Activated CD4-positive, alpha-beta T cell treated with anti-CD3 and anti-CD28 coated beads, Interleukin-10, Interleukin-2, amounts not matched to agents 100 ng/mL and 50 ng/mL, durations not matched to agents 16 hours and 8 hours (primary cell): Measurements from ENCODE around the gene TWF2.
A peak's percentile ranks its signal among the peaks of the same experiment; 100 is the strongest.
"Not testable (repeated sequence)": the region's sequence is repeated elsewhere in the genome, so short reads cannot be mapped to it uniquely, and the experiment has no call there.

Experiments used
- DNase-seq: peaks from one replicate; pipeline ENCODE4 v3.0.0-alpha.2; 2020

Gene TWF2

GRCh38 chr3:52238761-52239701 is at the start of gene TWF2:
Gene TWF2, minus strand, starts transcription at chr3:52239158. Its CDS starts 142 bp downstream, at chr3:52239016.
- DNase-seq = peak; percentile 91

DNA sequence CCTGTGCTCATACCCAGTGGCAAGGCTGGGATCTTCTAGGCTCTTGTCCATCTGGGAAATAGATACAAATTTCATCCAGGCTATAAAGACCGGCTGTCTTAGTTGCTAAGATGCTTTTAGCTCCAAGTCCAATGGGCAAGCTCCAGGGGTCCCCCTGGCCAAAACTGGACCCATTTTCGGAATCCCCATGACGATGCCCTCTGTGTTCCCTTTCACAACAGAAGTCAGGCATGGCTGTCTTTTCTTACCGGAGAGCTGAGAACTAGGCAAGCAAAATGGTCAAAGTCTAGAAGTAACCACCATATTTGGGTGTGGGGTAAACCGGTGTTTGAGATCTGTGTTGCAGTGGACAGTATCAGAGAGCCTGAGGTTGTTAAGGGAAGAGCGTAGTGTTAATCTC is 49.7 kb upstream of the TWF2 start:
- DNase-seq = no peak

DNA sequence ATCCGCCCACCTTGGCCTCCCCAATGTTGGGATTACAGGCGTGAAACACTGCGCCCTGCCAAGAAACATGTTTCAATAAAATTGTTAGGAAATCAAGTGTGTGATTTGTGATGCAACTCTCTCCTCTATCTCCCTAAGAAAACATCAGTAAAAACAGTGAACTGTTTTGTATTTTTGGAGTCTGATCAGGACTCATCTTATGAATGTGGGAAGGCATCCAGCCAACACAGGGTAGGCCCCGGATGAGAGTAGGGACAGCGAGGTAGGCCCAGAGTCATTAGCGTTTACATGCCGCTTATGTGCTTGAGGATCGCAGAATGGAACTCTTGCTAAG is 47.8 kb upstream of the TWF2 start:
- DNase-seq = no peak

DNA sequence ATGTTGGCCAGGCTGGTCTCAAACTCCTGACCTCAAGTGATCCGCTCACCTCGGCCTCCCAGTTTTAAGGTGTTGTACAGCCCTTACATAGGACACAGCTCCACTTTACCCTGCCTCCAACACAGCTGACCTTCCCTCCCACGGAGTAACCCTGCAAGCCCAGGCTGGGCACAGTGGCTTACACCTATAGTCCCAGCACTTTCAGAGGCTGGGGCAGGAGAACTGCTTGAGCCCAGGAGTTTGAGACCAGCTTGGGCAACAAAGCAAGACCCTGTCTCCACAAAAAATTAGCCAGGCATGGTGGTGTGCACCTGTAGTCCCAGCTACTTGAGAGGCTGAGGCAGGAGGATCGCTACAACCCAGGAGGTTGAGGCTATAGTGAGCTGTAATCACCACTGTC is 45.1 kb upstream of the TWF2 start:
- DNase-seq = not testable (repeated sequence)

DNA sequence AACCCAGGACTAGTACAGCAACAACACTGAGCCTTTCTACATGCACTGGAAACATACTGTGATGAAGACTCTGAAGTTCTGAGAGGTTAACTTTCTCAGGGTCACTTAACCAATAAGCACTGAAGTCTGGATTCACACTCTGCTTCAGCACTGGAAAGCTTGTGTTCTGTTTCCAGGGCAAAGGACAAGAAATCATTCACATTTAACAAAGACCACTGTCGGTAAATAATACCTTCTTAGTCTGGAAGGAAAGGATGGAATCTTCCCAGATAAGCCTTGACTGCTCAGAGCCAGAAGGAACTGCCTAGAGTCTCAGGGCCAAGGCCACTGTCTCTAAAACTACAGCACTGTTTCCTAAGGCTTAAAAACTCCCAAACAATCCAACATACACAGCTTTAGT is 44.3 kb upstream of the TWF2 start:
- no peak for DNase-seq

- peak; percentile 70 for DNase-seq
These were observed 43.2 kb upstream of the TWF2 start for GRCh38 chr3:52281981-52282801.

- no peak for DNase-seq
These were observed 41.1 kb upstream of the TWF2 start for GRCh38 chr3:52280050-52280461.

GRCh38 chr3:52279596-52279995 is 40.6 kb upstream of the TWF2 start:
- DNase-seq = no peak

- DNase-seq = peak; percentile 98
These were observed 39.6 kb upstream of the TWF2 start, which contains the start of gene WDR82 for GRCh38 chr3:52278510-52279069. Gene WDR82, minus strand, starts transcription at chr3:52278649. Its CDS starts 288 bp downstream, at chr3:52278361.

- DNase-seq = no peak
These were observed 39.1 kb upstream of the TWF2 start for GRCh38 chr3:52277972-52278509.

- DNase-seq = peak; percentile 86
These were observed 38.4 kb upstream of the TWF2 start for GRCh38 chr3:52277071-52277964.

DNA sequence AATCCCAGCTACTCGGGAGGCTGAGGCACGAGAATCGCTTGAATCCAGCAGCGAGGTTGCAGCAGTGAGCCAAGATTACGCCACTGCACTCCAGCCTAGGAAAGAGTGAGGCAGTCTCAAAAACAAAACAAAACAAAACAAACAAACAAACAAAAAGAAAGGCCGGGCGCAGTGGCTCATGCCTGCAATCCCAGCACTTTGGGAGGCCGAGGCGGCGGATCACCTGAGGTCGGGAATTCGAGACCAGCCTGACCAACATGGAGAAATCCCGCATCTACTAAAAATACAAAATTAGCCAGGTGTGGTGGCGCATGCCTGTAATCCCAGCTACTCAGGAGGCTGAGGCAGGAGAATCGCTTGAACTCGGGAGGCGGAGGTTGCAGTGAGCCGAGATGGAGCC is 35.8 kb upstream of the TWF2 start:
- not testable (repeated sequence) for DNase-seq

DNA sequence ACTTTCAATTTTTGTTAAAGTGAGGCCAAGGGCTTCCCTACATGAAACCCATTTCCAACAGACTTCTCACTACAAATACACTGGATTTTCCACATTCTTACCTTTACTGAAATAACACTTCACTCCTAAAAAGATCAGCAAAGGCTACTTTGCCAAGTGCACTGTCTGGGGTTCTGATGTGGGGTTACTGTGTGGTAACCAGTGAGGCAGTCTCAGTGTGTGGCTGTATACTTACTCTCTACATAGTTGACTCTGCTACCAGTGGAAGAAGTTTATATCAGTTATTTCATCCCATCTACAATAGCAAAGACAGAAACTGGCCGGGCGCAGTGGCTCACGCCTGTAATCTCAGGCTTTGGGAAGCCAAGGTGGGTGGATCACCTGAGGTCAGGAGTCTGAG is 33.9 kb upstream of the TWF2 start:
- no peak for DNase-seq

DNA sequence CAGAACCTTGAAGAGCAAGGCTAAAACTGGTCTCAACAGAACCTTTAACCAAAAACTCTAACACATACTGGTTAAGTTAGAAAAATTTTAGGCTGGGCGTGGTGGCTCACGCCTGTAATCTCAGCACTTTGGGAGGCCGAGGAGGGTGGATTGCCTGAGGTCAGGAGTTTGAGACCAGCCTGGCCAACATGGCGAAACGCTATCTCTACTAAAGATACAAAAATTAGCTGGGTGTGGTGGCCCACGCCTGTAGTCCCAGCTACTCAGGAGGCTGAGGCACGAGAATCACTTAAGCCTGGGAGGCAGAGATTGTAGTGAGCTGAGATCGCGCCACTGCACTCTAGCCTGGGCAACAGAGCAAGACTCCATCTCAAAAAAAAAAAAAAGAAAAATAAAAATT is 33.2 kb upstream of the TWF2 start:
- not testable (repeated sequence) for DNase-seq

DNA sequence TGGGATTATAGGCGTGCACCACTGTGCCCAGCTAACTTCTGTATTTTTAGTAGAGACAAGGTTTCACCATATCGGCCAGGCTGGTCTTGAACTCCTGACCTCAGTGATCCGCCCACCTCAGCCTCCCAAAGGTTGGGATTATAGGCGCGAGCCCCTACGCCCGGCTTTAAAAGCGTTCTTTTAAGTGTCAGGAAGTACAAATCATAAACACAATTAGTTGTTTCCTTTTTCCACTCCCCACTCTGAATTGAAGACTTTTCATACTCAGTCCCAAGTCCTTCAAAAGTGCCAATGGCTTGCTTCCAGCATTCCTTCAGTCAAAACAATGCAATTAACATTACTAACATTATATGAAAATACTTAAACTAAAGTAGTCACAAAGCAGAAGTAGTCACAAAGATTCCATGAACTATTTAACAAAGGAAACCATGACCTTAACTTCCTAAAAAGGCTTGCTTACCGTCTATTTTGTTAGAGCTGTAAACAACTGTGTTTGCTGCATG is 31.3 kb upstream of the TWF2 start:
- no peak for DNase-seq

- DNase-seq = no peak
These were observed 30.8 kb upstream of the TWF2 start for GRCh38 chr3:52269776-52270175.

DNA sequence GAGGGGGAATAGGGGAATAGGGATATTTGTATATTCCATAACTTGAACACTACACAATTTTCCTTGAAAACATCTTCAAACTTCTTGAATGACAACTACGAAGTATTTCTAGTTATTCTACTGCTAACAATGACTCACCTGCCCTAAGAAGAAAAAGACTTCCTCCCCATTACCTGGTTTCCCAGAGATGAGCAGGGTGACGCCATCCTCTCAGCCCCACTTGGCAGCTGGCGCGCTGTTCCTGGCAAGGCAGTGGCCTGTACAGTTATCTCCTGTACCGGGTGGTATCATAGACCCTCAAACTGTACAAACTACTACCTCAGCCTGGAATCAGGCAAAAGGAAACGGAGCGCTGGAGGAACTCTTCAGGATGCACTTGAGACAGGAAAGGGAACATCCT is 29.1 kb upstream of the TWF2 start:
- no peak for DNase-seq

DNA sequence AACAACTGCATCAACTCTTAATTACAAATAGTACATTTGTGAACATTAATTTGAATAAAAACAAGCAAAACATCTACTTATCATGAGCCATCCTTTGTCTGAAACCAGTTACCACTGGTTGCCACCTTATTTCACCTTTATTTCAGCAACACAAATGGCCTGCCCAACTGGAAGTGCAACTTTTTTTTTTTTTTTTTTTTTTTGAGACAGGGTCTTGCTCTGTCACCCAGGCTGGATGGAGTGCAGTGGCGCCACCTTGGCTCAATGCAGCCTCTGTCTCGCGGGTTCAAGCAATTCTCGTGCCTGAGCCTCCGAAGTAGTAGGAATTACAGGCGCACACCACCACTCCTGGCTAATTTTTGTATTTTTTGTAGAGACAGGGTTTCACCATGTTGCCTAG is 26.4 kb upstream of the TWF2 start:
- no peak for DNase-seq

GRCh38 chr3:52262447-52262846 is 23.5 kb upstream of the TWF2 start:
- no peak for DNase-seq

GRCh38 chr3:52259448-52259847 is 20.5 kb upstream of the TWF2 start:
- DNase-seq = no peak

DNA sequence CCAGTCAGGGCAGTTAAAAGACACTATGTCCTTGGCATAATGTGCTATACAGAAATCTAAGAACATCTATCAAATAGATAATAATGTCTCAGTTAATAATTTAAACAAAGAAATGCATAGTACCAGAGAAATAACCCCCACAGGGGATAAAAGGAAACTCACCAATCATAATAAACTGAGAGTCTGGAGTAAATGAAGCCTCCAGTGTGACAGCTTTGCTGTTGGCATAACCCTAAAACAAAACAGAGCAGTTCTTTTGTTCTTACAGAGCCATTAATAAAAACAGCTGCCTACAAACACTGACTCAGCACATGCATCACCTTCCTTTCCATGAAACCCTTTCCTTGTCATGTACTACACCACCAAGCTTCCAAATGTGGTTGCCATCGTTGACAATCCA is 20.1 kb upstream of the TWF2 start:
- DNase-seq = no peak

- DNase-seq = no peak
These were observed 19.0 kb upstream of the TWF2 start for GRCh38 chr3:52257911-52258310.
